HG03066 (cell line): ENCODE measurements around the gene SPATA32.
"Not testable (repeated sequence)": the region's sequence is repeated elsewhere in the genome, so short reads cannot be mapped to it uniquely, and the experiment has no call there.

Source experiments
- ATAC-seq: cut with Tn5 transposase; IDR thresholded peaks from one replicate; pipeline ENCODE4 v1.9.1; 2021; ENCODE audit warnings: low read depth; ENCODE audit not compliant: unreplicated experiment

SPATA32 gene

DNA sequence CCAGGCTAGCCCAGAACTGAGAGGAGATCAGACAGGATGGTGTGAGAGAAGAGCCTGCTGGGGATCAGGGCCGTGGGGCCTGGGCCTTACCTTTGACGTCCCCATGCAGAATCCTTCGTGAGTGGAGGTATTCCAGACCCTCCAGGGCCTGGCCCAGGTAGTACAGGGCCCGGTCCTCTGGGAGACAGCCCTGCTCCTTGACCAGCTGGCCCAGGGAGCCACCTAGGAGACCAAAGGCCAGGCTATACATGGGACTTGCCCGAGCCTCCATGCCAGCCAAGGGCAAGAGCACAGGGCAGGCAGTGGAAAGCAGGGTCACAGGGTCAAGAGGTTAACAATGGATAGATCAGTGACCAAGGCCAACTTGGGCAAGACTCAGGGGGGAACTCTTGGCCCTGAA lies 12.1 kb upstream of the SPATA32 start:
- ATAC-seq, result no peak

DNA sequence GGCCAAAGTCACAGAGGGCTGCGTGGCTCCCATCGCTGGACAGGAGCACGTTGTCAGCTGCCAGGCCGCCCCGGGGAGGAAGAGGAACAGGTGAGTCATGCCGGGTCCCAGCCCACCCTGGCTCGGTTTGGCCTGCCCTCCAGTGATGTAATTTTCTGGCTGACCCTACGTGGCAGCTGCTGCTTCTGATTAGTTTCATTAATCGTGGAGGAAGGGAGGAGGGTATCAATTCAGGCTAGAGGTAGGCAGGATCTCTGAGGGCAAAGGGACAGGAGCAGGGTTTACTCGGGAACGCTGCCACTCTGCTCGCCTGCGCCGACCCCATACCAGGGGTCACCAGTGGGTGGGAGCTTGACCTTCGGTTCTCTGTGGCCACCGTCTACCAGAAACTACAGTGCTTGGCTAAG lies 11.7 kb upstream of the SPATA32 start:
- ATAC-seq, result no peak

DNA sequence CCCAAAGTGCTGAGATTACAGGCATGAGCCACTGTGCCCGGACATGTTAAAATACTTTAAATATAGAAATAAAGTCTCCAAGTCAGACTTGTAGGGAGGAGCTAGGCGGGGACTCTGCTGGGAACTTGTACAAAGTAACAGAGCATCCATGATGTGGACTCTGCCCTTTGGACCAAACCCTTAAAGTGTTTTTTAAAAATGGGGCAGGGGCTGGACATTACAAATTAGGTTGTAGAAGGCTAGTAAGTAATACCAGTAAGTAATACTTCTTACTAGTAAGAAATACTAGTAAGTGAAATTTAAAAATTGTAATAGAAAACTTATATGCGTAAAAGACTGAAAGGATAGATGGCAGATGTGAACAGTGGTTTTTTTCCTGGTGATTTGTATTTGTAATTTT lies 9.7 kb upstream of the SPATA32 start:
- ATAC-seq, result no peak

DNA sequence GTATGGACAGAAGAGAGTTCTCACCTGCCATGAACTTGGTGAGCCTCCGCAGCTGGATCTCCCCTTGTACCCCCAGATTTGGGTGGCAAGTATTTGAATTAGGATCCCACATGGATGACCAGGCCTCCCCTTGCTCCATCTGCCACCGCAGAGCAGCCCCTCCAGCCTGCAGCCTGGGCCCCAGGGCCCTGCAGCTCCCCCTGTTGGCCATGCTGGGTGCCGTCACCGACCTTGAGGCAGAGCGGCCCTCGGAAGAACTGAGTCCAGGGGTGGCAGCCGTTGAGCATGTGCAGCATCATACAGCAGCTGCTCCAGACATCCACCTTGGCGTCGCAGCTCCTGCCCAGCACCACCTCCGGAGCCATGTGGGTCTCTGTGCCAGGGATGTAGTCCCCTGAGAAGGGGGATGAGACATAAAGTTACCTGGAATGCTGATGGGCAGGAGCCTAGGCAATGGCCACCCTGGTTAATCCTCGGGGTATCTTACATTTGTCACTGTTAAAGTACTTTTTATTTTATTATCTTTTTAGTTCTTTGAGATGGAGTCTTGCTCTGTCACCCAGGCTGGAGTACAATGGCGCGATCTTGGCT lies 9.0 kb upstream of the SPATA32 start:
- ATAC-seq, result no peak

DNA sequence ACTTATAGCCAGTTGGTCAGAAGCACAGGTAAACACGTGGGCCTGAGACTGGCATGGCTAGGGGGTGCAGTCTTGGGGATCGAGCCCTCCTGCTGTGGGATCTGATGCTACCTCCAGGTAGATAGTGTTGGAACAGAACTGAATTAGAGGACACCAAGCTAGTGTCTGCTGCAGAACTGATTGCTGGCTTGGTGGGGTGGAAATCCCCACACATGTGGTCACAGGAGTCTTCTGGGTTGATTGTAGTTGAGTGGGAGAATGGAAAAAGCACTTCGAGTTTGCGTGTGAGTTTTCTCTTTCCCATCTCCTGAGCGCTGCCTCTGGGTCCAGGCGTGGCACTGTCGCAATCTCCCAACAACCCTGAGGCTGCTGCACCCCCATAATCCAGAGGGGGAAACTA lies 8.0 kb upstream of the SPATA32 start:
- ATAC-seq, result no peak

DNA sequence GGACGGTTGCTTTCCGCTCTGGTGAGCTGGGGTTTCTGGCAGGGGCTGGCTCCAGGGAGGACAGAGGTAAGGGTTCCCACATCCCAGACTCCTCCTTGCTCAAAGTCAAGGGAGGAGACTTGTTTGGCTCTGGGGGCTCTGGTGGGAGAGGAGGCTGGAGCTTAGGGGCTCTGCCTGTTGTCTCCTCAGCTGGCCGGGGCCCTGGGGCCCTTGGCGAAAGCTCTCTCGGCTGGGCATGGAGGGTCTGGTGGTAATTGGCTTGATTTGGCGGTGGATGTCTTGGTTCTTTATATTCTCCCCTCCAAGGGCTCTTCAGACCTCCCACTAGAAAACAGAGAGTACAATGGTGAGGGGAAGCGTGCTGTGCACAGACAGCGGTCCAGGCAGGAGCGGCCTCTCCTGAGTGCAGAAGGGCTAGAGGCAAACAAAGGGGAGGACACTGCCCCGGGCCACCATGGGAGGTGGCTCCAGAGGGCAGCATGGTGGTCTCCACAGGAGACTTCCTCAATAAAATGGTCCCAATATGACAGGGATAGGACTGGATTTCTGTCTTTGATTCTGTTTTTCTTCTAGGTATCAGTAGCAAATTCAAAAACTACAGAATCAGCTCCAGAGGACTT lies 5.7 kb upstream of the SPATA32 start:
- ATAC-seq, result no peak

DNA sequence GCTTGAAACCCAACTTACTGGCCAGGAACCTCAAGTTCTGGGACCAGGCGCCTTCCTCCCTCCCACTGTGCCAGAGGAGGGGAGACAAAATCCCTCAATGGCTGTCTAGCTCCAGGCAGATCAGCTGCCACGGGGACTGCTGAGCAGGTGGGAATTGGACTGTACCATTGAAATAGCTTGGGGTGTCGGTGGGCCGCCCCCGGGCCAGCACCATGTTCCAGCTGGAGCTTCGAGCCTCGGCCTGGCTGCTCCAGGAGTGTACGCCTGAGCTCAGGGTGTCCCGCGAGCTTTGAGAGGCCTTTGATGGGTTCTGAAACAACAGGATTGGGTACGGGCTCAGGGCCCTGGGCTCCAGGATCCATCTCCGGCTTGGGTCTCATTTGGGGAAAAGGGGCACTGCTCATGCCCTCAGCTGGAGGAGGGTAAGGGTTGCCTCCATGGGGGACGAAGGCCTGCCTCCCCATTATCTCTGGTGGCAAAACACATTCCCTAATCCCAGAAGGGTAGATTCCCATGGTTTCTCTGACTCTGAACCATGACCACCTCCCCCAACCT lies 4.6 kb upstream of the SPATA32 start:
- no peak for ATAC-seq

DNA sequence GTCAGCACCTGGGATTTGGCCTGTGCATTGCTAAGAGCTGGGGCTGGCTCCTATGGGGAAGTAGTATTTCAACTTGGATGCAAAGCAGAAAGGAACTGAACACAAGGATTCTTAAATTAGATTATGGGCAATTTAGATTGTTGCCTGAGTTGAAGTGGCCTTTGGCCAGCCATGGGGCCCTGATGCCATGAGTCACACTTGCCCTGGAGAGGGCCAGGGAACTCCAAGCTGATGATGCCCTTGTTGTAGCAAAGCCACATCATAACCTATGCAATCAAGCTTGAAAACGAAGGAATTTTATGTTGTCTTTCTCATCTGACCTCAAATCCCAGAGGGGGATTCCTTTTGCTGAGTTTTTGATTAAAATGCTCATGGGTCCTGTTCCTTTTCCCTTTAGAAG lies 3.9 kb upstream of the SPATA32 start:
- ATAC-seq, result no peak

DNA sequence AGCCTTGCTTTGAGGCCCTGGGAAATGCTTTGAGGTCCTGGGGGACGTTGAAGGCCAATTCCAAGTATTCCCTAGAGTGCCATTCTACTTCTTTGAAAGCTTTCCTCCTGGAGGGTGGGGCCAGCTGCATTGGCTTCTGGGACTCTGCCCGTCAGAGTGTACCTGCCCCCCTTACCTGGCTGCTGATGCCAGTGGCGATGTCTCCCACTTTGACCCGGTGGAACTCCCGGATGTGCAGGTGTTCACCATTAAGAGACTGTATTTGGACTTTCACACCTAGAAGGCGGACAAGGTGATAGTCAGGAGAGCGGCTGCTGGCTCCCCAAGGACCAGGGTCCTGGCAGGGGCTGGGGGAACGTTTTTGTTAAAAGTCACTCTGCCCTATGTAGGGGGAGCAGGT lies 3.1 kb upstream of the SPATA32 start:
- ATAC-seq, result no peak

DNA sequence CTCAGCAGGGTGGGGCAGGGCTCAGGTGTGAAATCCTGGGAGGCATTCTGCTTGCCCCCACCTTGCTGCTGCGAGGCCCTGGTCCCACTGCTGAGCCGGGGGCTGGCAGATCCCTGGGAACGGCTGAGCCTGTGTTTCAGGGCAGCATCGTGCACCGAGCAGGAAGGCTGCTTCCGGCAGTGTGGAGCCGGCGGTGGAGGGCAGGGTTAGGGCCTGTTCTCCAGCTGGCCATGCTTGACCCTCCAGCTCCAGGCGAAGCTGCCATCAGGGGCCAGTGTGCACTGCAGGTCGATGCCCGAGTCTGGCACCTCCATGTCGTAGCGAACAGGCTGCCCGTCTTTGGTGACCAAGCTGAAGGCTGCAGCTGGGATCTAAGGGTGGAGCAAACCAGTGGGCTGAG lies 2.5 kb upstream of the SPATA32 start:
- no peak for ATAC-seq

DNA sequence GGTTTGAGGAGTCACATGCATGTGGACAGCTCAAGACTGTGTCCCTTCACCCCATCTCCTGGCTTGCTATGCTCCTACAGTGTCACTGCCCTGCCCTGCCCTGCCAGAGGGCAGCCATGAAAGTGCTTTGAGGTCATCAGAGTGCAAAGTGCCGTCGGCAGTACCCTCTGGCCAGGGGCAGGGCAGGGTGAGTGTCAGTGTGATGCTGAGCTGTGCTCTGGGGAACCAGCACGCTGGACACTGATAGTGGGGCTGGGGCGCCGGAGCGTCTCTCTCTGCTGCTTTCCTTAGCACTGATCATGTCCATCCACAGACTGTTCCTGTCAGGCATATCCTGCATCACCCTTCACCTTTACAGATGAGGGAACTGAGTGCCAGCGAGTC lies 1.6 kb upstream of the SPATA32 start:
- no peak for ATAC-seq

DNA sequence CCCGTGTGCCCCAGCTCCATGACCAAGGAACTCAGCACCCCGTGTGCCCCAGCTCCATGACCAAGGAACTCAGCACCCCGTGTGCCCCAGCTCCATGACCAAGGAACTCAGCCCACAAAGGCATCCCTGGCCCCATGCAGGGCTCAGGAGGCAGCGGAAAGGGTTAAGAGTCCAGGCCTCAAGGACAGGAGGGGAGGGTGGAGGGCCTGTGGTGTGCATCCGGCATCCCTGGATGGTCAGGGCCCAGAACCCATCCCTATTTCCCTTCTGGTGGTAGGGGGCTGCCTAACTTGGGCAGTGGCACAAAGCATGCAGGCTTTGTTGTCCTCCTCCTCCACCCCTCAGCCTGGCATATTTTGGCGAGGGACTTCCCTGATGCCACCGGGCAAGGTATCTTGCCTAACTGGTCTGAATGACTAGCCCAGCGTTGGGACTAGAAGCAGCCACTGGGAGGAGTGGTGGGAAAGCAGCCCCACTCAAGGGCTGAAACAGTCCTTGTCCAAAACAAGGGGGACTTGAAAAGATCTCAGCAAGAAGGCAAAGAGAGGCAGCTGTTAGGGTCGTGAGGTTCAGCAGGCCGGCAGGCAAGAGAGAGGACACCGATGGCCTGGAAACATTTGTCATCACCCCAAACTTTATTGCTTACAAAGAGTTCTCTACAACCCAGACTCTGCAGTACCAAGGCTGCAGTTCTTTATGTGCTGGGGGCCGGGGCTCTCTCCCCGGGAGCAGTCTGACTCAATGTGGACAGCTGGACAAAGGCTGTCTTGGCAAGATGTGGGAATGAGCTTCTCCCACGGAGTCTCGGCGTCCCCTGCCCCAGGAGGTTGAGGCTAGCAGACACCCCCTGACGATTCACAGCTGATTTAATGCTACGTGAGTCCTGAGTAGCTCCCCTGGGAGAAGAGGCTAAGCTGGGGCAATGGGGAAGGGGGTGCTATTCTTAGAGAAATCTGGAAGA lies 902 bp upstream of the SPATA32 start:
- no peak for ATAC-seq

DNA sequence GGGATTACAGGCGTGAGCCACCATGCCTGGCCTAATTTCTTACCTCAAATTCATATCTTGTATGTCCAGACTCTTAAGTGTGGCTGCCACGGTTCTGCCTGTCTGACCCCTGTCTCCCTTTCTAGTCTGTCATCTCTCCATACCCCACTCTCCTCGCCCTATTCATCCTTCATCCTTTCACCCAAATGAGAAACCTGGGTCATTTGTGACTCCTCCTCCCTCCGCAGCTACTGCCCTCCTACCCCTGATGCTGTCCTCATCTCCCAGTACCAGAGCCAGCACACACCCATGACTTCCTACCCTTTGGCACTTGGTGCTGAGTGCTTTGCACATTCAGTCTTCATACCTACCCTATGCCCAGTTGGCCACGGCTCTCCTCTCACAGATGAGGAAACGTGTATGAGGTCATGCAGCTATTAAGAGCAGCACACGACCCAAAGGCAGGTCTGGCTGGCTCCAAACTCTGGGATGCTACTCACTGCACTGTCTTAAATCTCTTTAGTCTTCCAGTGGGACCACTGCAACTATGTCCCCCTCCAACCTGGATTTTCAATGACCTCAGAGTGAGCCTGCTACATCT lies 1.6 kb downstream of the SPATA32 start:
- no peak for ATAC-seq

DNA sequence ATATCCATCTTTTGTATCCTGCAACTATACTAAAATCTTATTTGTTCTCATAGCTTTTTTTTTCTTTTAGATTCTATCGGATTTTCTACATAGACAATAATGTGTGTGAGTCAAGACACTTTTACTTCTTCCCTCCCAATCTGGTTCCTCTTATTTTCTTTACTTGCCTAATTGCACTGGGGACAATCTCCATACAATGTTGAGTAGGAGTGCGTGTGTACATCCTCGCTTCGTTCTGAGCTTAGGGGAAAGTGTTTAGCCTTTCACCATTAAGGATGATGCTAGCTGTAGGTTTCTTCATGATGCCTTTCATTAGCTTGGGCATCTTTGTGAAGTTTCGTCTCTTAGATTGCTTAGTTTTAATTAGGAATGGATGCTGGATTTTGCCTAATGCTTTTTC lies 2.9 kb downstream of the SPATA32 start:
- ATAC-seq, result no peak

DNA sequence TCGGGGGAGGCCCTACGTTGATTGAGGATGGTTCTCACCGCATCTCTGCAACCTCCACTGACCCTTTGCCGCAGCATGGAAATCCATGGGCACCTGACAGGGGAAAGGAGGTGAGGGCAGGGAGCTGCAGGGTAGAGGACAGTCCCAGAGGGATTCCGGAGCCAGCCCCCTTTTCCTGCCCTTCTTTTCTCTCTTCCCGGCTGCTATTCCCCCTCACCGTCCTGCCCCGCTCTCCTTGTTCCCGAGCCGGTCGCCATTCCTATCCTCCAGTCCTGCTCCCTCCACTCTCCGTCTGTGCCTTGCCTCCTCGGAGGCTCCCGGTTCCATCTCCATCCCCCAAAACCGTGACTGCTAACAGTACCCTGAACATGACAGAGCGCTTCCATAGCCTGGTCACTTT lies 4.8 kb downstream of the SPATA32 start:
- ATAC-seq, result no peak

DNA sequence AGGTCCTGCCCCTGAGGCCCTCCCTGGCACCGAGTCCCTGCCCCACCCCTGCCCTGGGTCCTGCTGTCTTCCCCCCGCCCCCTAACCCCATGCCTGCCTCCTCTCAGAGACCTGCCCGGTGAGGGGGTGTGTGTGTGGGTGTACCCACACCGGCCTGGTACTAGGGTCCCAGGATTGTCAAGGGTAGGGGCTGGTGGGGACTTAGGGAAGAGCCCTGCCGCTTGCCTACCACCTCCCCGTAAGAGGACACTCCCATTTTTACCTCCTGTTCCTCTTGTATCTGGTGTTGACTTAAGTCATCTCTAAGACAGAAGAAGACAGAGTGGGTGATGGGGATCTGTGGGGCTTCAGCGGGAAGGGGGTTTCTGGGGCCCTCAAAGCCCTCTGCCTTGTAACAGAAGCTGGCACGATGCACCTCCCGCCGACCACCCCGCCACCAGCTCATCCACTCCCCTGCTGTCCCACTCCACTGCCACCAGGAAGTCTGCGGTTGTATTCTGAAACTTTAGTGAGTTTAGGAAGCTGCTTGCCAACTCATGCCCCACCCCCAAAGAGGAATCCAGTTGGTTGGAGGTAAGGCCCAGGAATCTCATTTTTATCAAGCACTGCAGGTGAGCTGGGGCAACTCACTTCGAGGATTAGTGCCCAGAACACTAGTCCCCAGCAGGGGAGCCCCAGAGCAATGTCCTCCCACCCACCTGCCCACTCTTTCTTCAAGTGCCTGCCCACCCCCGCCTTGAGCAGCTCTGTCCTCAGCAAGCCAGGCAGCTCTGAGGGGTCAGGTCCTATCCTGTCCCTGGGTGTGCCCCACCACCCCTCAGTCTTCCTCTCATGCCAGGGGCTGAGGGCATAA lies 5.6 kb downstream of the SPATA32 start:
- ATAC-seq, result no peak

DNA sequence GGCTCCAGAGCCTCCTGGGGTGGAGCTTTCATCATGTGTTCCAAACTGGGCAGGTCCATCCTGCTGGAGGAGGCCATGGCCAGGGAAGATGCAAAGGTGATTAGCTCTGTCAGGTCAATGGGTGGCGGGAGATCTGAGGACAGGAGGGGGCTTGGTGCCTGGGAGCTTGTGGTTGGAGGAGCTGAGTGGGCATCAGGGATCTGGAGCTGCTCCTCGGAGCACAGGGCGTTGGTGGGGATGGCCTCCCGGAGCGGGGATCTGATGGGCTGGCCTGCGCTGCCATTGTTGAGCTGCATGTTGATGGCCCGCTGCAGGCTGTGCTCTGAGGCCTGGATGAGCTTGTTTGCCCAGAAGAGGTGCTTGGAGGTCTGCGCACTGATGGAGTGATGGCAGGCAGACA lies 6.5 kb downstream of the SPATA32 start:
- ATAC-seq, result no peak

DNA sequence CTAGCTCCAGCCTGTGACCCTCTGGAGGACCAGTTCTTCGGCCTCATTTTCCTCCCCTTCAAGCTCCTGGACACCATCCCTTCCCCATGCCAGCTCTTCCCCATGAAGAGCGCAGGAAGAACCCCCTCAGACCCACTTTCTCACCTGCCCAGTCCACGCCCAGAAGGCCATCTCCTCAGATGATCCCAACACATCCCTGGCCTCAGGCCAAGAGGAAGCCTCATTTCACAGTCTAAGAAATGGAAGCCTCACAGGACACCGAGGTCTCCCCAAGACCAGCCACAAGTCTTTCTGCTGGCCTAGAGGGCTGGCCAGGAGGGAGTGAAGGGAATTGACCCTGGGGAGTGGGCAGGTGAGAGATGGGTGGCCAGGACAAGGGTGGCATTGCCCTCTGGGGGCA lies 8.0 kb downstream of the SPATA32 start:
- ATAC-seq, result no peak

DNA sequence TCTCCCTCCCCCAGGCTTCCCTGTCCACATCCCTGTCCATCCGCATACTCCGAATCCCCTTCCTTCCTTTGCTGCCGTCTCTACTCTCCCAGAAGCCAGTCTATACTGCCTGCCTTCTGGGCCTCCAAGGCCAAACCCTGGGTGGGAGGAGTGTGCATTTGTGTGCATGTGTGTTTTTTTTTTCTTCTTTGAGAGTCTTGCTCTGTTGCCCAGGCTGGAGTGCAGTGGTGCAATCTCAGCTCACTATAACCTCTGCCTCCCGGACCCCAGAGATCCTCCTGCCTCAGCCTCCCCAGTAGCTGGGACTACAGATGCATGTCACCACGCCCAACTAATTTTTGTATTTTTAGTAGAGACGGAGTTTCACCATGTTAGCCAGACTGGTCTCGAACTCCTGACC lies 8.7 kb downstream of the SPATA32 start:
- not testable (repeated sequence) for ATAC-seq

DNA sequence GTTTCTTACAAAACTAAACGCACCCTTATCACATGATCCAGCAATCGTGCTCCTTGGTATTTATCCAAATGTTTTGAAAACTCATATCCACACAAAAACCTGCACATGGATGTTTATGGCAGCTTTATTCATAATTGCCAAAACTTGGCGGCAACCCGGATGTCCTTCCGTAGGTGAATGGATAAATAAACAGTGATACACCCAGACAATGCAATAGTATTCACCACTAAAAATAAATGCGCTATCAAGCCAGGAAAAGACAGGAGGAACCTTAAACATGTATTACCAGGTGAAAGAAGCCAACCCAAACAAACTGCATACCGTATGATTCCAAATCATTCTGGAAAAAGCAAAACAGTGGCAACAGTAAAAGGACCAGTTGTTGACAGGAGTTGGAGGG lies 10.0 kb downstream of the SPATA32 start:
- ATAC-seq, result no peak
